Ramos (cell line): ENCODE measurements around the gene ACLY.
"Not testable (repeated sequence)": the region's sequence is repeated elsewhere in the genome, so short reads cannot be mapped to it uniquely, and the experiment has no call there.

Experiments
- in situ Hi-C: fragments of 300-500 bp; cut with MboI; formaldehyde crosslinking; loops from one replicate; pipeline ENCODE4 v1.14.3; 2022; ENCODE audit warnings: low sequenced_read_pairs; ENCODE audit not compliant: unreplicated experiment

ACLY gene

GRCh38 chr17:41837761-41838538, 80.8 kb downstream of the ACLY start, which contains the start of gene KLHL10:
KLHL10 (plus strand) TSS chr17:41837825; CDS start chr17:41837933, 108 bp downstream.
- in situ Hi-C loops: no loop called here

- in situ Hi-C loops: no loop called here
Observed at GRCh38 chr17:41836550-41837196, 82.1 kb downstream of the ACLY start.

GRCh38 chr17:41835800-41836549, 82.8 kb downstream of the ACLY start, which contains the start of gene NT5C3B:
NT5C3B (minus strand) TSS chr17:41836232; CDS start chr17:41836193, 39 bp downstream.
- in situ Hi-C loops: no loop called here

GRCh38 chr17:41835214-41835799, 83.4 kb downstream of the ACLY start:
- in situ Hi-C loops: no loop called here

GRCh38 chr17:41829961-41830360, 88.8 kb downstream of the ACLY start:
- in situ Hi-C loops: not testable (repeated sequence)

- in situ Hi-C loops: no loop called here
Observed at GRCh38 chr17:41825175-41825845, 93.4 kb downstream of the ACLY start.

DNA sequence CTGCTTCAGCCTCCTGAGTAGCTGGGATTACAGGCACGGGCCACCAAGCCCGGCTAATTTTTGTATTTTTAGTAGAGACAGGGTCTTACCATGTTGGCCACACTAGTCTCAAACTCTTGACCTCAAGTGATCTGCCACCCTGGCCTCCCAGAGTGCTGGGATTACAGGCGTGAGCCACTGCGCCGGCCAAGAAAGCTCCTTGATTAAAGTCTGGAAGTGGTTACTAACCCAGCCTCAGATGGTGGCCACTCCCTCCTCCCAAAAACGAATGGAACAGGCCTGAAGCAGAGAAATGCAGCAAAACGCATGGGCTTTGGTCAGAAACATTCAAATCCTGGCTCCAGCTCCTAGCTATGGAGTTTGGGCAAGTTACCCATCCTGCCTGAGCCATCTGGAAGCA, 94.7 kb downstream of the ACLY start:
- in situ Hi-C loops: no loop called here

DNA sequence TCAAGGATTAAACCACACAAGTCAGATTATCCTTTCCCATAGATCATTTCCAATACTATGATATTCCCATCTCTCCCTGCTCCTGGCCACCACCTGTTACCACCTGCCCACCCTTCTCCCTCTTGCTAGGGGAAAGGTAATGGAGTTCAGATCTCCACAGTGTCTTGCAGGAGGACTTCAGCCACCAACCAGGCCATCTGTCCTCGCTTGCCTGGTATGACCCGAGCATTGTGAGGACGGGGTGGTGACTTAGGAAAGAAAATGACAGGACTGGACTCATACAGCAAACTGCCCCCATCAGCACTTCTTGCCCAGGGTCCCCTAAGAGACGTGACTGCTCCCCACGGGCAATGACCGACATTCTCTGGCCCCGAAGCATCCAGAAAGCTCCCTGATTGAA, 95.2 kb downstream of the ACLY start:
- in situ Hi-C loops: no loop called here

DNA sequence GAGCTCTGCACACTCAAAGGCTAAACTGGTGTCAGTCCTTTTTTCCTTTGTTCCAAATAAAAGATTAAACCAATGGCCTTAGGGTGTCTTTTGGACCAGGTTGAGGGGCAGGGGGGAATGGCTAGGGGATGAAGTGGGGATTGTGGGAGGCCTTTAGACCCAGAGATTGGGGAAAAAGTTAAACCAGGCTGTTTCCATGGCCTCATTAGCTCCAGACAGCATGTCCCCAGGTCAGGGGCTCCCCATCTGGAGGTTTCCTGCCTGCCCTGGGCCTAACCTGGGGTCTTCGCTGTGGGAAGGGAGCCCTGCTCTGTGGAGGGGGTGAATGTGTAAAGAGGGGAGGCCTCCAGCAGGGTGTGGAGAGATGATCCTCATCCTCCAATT, 95.6 kb downstream of the ACLY start:
- in situ Hi-C loops: no loop called here

DNA sequence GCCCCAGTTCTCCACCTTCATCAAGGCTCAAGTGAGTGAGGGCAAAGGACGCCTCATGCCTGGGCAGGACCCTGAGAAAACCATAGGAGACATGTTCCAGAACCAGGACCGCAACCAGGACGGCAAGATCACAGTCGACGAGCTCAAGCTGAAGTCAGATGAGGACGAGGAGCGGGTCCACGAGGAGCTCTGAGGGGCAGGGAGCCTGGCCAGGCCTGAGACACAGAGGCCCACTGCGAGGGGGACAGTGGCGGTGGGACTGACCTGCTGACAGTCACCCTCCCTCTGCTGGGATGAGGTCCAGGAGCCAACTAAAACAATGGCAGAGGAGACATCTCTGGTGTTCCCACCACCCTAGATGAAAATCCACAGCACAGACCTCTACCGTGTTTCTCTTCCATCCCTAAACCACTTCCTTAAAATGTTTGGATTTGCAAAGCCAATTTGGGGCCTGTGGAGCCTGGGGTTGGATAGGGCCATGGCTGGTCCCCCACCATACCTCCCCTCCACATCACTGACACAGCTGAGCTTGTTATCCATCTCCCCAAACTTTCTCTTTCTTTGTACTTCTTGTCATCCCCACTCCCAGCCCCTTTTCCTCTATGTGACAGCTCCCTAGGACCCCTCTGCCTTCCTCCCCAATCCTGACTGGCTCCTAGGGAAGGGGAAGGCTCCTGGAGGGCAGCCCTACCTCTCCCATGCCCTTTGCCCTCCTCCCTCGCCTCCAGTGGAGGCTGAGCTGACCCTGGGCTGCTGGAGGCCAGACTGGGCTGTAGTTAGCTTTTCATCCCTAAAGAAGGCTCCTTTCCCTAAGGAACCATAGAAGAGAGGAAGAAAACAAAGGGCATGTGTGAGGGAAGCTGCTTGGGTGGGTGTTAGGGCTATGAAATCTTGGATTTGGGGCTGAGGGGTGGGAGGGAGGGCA, 96.3 kb downstream of the ACLY start:
- in situ Hi-C loops: no loop called here

- in situ Hi-C loops: no loop called here
Observed at GRCh38 chr17:41821776-41822175, 97.0 kb downstream of the ACLY start.

GRCh38 chr17:41818024-41818423, 100.7 kb downstream of the ACLY start:
- in situ Hi-C loops: no loop called here
